ENCODE data around the gene GEMIN5. TPM values are rescaled to one million over a fixed set of nuclear protein-coding genes. Genes with fewer than 3 reads are reported as not detected.
A peak's percentile ranks its signal among the peaks of the same experiment; 100 is the strongest.

GEMIN5 gene
- total and polyA plus RNA-seq, 2 donors from 2014 or later, result 3.5 to 14.8 TPM

- H3K27me3 ChIP-seq (ENCODE audit: control insufficient read depth, insufficient read depth, low read length), result no peaks in the 10 kb centered on the region
- FAIRE-seq, result no peak
- H3K36me3 ChIP-seq (ENCODE audit: control insufficient read depth in 2 of 3, insufficient read depth in 3 of 3, low read length in 3 of 3), result peaks cover 11 to 25% (median 21%) of the 10 kb centered on the region in 3 donors
- TF ChIP-seq CTCF (IDR thresholded peaks at IDR 0.05; ENCODE audit: borderline replicate concordance, extremely low read depth, insufficient read depth), result no peak
- H3K9me3 ChIP-seq (ENCODE audit: control insufficient read depth in 2 of 3, insufficient read depth in 1 of 3, low read length in 3 of 3), result no peaks in the 10 kb centered on the region
- intact Hi-C loops (cut with DNase I), result no loop called here
- no peak overlapping the region for H3K4me3 ChIP-seq (ENCODE audit: low read length in 3 of 3)
- no peaks in the 10 kb centered on the region for H3K4me1 ChIP-seq (ENCODE audit: control insufficient read depth in 2 of 3, insufficient read depth in 2 of 3, low read depth in 1 of 3, low read length in 3 of 3)
- no peak overlapping the region for H3K9ac ChIP-seq (ENCODE audit: low read length in 3 of 3)
- DNase-seq, result peak in 2 of 5 donors; percentile 15 to 30
- H3K27ac ChIP-seq (ENCODE audit: low read depth in 2 of 2, low read length in 2 of 2), result no peak overlapping the region
These were observed 69.3 kb downstream of the GEMIN5 start for GRCh38 chr5:154868702-154869101.

GRCh38 chr5:154866841-154867240, 71.2 kb downstream of the GEMIN5 start:
- H3K4me3 ChIP-seq (ENCODE audit: low read length in 3 of 3), result no peak overlapping the region
- intact Hi-C loops (cut with DNase I), result no loop called here
- H3K9ac ChIP-seq (ENCODE audit: low read length in 3 of 3), result no peak overlapping the region
- H3K36me3 ChIP-seq (ENCODE audit: control insufficient read depth in 2 of 3, insufficient read depth in 3 of 3, low read length in 3 of 3), result peaks cover 6 to 24% (median 14%) of the 10 kb centered on the region in 3 donors
- peaks cover 0 to 2% (median 0%) of the 10 kb centered on the region in 3 donors for H3K4me1 ChIP-seq (ENCODE audit: control insufficient read depth in 2 of 3, insufficient read depth in 2 of 3, low read depth in 1 of 3, low read length in 3 of 3)
- no peaks in the 10 kb centered on the region for H3K27me3 ChIP-seq (ENCODE audit: control insufficient read depth, insufficient read depth, low read length)
- no peak overlapping the region for H3K27ac ChIP-seq (ENCODE audit: low read depth in 2 of 2, low read length in 2 of 2)
- no peak for DNase-seq
- TF ChIP-seq CTCF (IDR thresholded peaks at IDR 0.05; ENCODE audit: borderline replicate concordance, extremely low read depth, insufficient read depth), result no peak
- no peaks in the 10 kb centered on the region for H3K9me3 ChIP-seq (ENCODE audit: control insufficient read depth in 2 of 3, insufficient read depth in 1 of 3, low read length in 3 of 3)
- no peak for FAIRE-seq

- Histone ChIP-seq H3K4me3 (ENCODE audit: low read length in 3 of 3) (no peak overlapping the region), H3K36me3 (ENCODE audit: control insufficient read depth in 2 of 3, insufficient read depth in 3 of 3, low read length in 3 of 3) (peaks cover 1 to 24% (median 12%) of the 10 kb centered on the region in 3 donors), H3K27me3 (ENCODE audit: control insufficient read depth, insufficient read depth, low read length) (no peaks in the 10 kb centered on the region), H3K4me1 (ENCODE audit: control insufficient read depth in 2 of 3, insufficient read depth in 2 of 3, low read depth in 1 of 3, low read length in 3 of 3) (peaks cover 0 to 2% (median 0%) of the 10 kb centered on the region in 3 donors), H3K27ac (ENCODE audit: low read depth in 2 of 2, low read length in 2 of 2) (no peak overlapping the region), H3K9ac (ENCODE audit: low read length in 3 of 3) (no peak overlapping the region), H3K9me3 (ENCODE audit: control insufficient read depth in 2 of 3, insufficient read depth in 1 of 3, low read length in 3 of 3) (no peaks in the 10 kb centered on the region)
- DNase-seq (no peak), FAIRE-seq (no peak)
- no peak for TF ChIP-seq CTCF (IDR thresholded peaks at IDR 0.05; ENCODE audit: borderline replicate concordance, extremely low read depth, insufficient read depth)
- intact Hi-C loops (cut with DNase I), result no loop called here
These were observed 72.4 kb downstream of the GEMIN5 start for GRCh38 chr5:154865466-154866184.
